Spleen (tissue), 11 donors: ENCODE measurements around the gene IRS2. TPM values are rescaled to one million over a fixed set of nuclear protein-coding genes. Genes with fewer than 3 reads are reported as not detected.

ENCODE experiments used
- DNase-seq: peaks from one replicate; pipeline ENCODE4 v3.0.0-alpha.2; 2020
- H3K27ac ChIP-seq, 8 donors: fragments of 200-600 bp; sonication (generic) in 7 of 8; 1 replicate in 4 of 8; 2 replicates in 4 of 8; pipeline versions ENCODE4 v1.5.0 to v1.8.0; 2016 to 2021; ENCODE audit warnings: inconsistent platforms in 4 of 8, mild to moderate bottlenecking in 4 of 8, moderate library complexity in 1 of 8
- H3K27me3 ChIP-seq, 7 donors: fragments of 200-600 bp; sonication (generic) in 6 of 7; replicated peaks in 1 of 7; 1 replicate in 4 of 7; 2 replicates in 3 of 7; pipeline versions ENCODE4 v1.5.0 to v1.8.0; 2016 to 2021; ENCODE audit warnings: inconsistent platforms in 3 of 7, mild to moderate bottlenecking in 1 of 7
- H3K36me3 ChIP-seq, 6 donors: fragments of 200-600 bp; sonication (generic) in 5 of 6; 1 replicate in 4 of 6; 2 replicates in 2 of 6; pipeline versions ENCODE4 v1.5.0 to v1.8.0; 2016 to 2021; ENCODE audit warnings: inconsistent platforms in 2 of 6
- H3K4me1 ChIP-seq, 6 donors: fragments of 200-600 bp; sonication (generic) in 5 of 6; 1 replicate in 3 of 6; 2 replicates in 3 of 6; pipeline versions ENCODE4 v1.5.0 to v1.8.0; 2016 to 2021; ENCODE audit warnings: inconsistent platforms in 3 of 6
- H3K4me3 ChIP-seq, 8 donors: fragments of 200-600 bp; sonication (generic) in 7 of 8; 1 replicate in 4 of 8; 2 replicates in 4 of 8; pipeline versions ENCODE4 v1.5.0 to v1.8.0; 2016 to 2021; ENCODE audit warnings: inconsistent platforms in 4 of 8, mild to moderate bottlenecking in 4 of 8, moderate library complexity in 2 of 8
- H3K9me3 ChIP-seq, 8 donors: fragments of 200-600 bp; sonication (generic) in 7 of 8; 1 replicate in 4 of 8; 2 replicates in 4 of 8; pipeline versions ENCODE4 v1.5.0 to v1.8.0; 2016 to 2021; ENCODE audit warnings: inconsistent platforms in 4 of 8
- CTCF ChIP-seq, 11 experiments: fragments of 200-600 bp in 7 of 11; fragments of 450-650 bp in 4 of 11; sonication (generic) in 4 of 11; IDR thresholded peaks in 8 of 11; conservative IDR thresholded peaks in 3 of 11; 1 replicate in 7 of 11; 2 replicates in 4 of 11; pipeline versions ENCODE4 v1.4.0 to v1.8.0; 2016 to 2021; ENCODE audit warnings: antibody characterized with exemption in 11 of 11, inconsistent platforms in 4 of 11, mild to moderate bottlenecking in 1 of 11
- POLR2A ChIP-seq, 3 donors: fragments of 450-650 bp; IDR thresholded peaks; one replicate each; pipeline ENCODE4 v1.5.1; 2017; ENCODE audit warnings: antibody characterized with exemption in 3 of 3, mild to moderate bottlenecking in 1 of 3
- POLR2AphosphoS5 ChIP-seq, 3 donors: sonication (generic); formaldehyde crosslinking; IDR thresholded peaks; one replicate each; pipeline ENCODE4 v1.5.1; 2017; ENCODE audit warnings: antibody characterized with exemption in 3 of 3
- whole genome bisulfite sequencing, 5 donors: extraction: QIAGEN DNeasy Blood & Tissue Kit in 3 of 5; methylation state at CpG; one replicate each; pipeline versions ENCODE4 v1.1.5 to v1.1.7; 2013 to 2018; 5-methylcytosine and 5-hydroxymethylcytosine counted together
- intact Hi-C: fragments of 100-400 bp; cut with DNase I; formaldehyde crosslinking; loops from one replicate; pipeline ENCODE4 v1.15.0; 2023; ENCODE audit warnings: low total_unique reads
- polyA plus RNA-seq, 3 donors: library from polyadenylated mRNA; stranded (reverse); fragments of 200-250 nt; gene quantifications; one replicate each; pipeline ENCODE4 v1.2.1, GENCODE V29; 2013
- total RNA-seq, 7 donors: library from RNA; depleted of rRNA in 3 of 7; stranded (reverse); fragments of >200 nt in 3 of 7; fragmentation: NEBNext Ultra II Directional in 4 of 7; extraction: Animal tissue kit (Norgen Biotek cat#: 25700) in 4 of 7; gene quantifications; one replicate each; pipeline versions ENCODE4 v1.1.0 to v1.2.1, GENCODE V29; 2016 to 2021
- donor health status: healthy with polysubstance abuse.
- donor health status: DM: no; HTN: no; CAD: no; lungs with moderate emphysema.
- donor health status: DM: no; HTN: no; CAD: no.
- donor health status: Bipolar disorder and iron deficiency.
- donor health status: healthy.
- donor health status: DM: no; HTN: no; CAD: no.
- donor health status: DM: yes; HTN: yes; CAD: no.

Gene IRS2
- total and polyA plus RNA-seq, 10 donors, result 1.4 to 31.3 (median 13.5) TPM

GRCh38 chr13:109802936-109803335 is 16.6 kb upstream of the IRS2 start:
- 79 to 89% (median 86%) methylated on average over 4 of the region's 4 CpGs for WGBS, 5 donors
- Histone ChIP-seq H3K9me3 (no peaks in the 10 kb centered on the region), H3K27ac (no peak overlapping the region), H3K36me3 (no peaks in the 10 kb centered on the region), H3K4me1 (no peaks in the 10 kb centered on the region), H3K27me3 (peaks cover 0 to 21% (median 0%) of the 10 kb centered on the region in 7 donors), H3K4me3 (no peak overlapping the region)
- intact Hi-C loops, result no loop called here
- TF ChIP-seq CTCF (IDR thresholded peaks at IDR 0.05 in 8 of 11, conservative IDR thresholded peaks at IDR 0.05 in 3 of 11), result no peak
- TF ChIP-seq POLR2A (IDR thresholded peaks at IDR 0.05), result no peak
- TF ChIP-seq POLR2AphosphoS5 (IDR thresholded peaks at IDR 0.05), result no peak
- DNase-seq, result no peak

GRCh38 chr13:109795011-109795410 is 8.6 kb upstream of the IRS2 start:
- no peak for TF ChIP-seq POLR2AphosphoS5 (IDR thresholded peaks at IDR 0.05)
- no peak for TF ChIP-seq POLR2A (IDR thresholded peaks at IDR 0.05)
- TF ChIP-seq CTCF (IDR thresholded peaks at IDR 0.05 in 8 of 11, conservative IDR thresholded peaks at IDR 0.05 in 3 of 11), result no peak
- no peak for DNase-seq
- intact Hi-C loops, result no loop called here
- WGBS, 5 donors, result 24 to 47% (median 35%) methylated on average over 2 of the region's 2 CpGs
- Histone ChIP-seq H3K36me3 (no peaks in the 10 kb centered on the region), H3K27ac (no peak overlapping the region), H3K4me1 (peaks cover 0 to 15% (median 6%) of the 10 kb centered on the region in 6 donors), H3K4me3 (no peak overlapping the region), H3K27me3 (peaks cover 0 to 71% (median 12%) of the 10 kb centered on the region in 7 donors), H3K9me3 (no peaks in the 10 kb centered on the region)

GRCh38 chr13:109794095-109794494 is 7.7 kb upstream of the IRS2 start:
- intact Hi-C loops, result no loop called here
- Histone ChIP-seq H3K4me1 (peaks cover 0 to 24% (median 6%) of the 10 kb centered on the region in 6 donors), H3K36me3 (no peaks in the 10 kb centered on the region), H3K27ac (no peak overlapping the region), H3K9me3 (no peaks in the 10 kb centered on the region), H3K27me3 (peaks cover 0 to 79% (median 12%) of the 10 kb centered on the region in 7 donors), H3K4me3 (no peak overlapping the region)
- 67 to 83% (median 69%) methylated on average over 12 of the region's 12 CpGs for WGBS, 5 donors
- no peak for DNase-seq
- TF ChIP-seq POLR2AphosphoS5 (IDR thresholded peaks at IDR 0.05), result no peak
- TF ChIP-seq CTCF (IDR thresholded peaks at IDR 0.05 in 8 of 11, conservative IDR thresholded peaks at IDR 0.05 in 3 of 11), result no peak
- TF ChIP-seq POLR2A (IDR thresholded peaks at IDR 0.05), result no peak

- no peak overlapping the region for H3K27ac ChIP-seq
- H3K27me3 ChIP-seq, result peaks cover 0 to 84% (median 14%) of the 10 kb centered on the region in 7 donors
- H3K36me3 ChIP-seq, result no peaks in the 10 kb centered on the region
- H3K4me3 ChIP-seq, result no peak overlapping the region
- no peak for DNase-seq
- peaks cover 2 to 40% (median 9%) of the 10 kb centered on the region in 6 donors for H3K4me1 ChIP-seq
- no peaks in the 10 kb centered on the region for H3K9me3 ChIP-seq
- WGBS, 5 donors, result 68 to 77% (median 71%) methylated on average over 6 of the region's 6 CpGs
- intact Hi-C loops, result no loop called here
- TF ChIP-seq POLR2AphosphoS5 (IDR thresholded peaks at IDR 0.05) (no peak), POLR2A (IDR thresholded peaks at IDR 0.05) (no peak), CTCF (IDR thresholded peaks at IDR 0.05 in 8 of 11, conservative IDR thresholded peaks at IDR 0.05 in 3 of 11) (no peak)
These were observed 6.2 kb upstream of the IRS2 start for GRCh38 chr13:109792416-109793059.
